ENCODE data around the gene KCNC3.

The KCNC3 gene

DNA sequence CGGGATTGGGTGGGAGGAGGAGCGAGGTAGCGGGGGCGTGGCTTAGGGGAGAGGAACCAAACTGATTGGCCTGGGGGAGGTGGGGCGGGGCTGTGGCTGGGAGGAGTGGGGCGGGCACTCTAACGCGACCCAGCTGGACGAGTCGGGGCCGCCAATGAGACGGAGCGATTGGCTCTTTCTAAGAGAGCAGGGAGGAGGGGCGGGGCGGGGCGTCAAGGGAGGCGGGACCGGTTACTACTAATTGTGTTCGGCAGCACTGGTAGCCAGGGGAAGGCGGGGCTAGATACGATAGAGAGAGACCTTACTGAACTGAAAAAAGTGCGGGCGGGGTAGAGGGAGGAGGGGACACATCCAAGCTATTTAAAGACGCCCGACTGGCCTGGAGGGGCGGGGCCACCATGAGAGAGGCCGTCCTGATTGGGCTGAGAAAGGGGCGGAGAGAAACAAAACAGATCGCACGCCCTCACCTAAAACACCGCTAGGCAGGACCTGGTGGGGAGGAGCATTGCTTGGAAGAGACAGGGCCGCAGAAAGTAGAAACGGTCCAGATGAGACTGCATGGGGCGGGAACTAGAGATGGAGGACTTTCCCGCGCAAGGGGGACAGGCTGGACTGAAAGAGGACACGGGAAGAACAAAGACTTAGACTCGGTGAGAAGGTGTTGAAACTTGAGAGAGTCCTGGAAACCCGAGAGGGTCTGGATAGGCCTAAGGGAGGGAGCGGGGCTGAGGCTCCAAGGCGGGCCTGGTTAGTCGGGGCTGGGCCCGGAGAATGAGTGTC, at the start of gene KCNC3:
KCNC3 (minus strand) TSS at position 232 of the 780 bp plus-strand sequence. CDS start 295 bp downstream, outside the sequence.
- no peak within 1 kb of the TSS for H3K4me3 ChIP-seq (ENCODE audit: low read depth, low read length)
- TF ChIP-seq, protein P1, sequence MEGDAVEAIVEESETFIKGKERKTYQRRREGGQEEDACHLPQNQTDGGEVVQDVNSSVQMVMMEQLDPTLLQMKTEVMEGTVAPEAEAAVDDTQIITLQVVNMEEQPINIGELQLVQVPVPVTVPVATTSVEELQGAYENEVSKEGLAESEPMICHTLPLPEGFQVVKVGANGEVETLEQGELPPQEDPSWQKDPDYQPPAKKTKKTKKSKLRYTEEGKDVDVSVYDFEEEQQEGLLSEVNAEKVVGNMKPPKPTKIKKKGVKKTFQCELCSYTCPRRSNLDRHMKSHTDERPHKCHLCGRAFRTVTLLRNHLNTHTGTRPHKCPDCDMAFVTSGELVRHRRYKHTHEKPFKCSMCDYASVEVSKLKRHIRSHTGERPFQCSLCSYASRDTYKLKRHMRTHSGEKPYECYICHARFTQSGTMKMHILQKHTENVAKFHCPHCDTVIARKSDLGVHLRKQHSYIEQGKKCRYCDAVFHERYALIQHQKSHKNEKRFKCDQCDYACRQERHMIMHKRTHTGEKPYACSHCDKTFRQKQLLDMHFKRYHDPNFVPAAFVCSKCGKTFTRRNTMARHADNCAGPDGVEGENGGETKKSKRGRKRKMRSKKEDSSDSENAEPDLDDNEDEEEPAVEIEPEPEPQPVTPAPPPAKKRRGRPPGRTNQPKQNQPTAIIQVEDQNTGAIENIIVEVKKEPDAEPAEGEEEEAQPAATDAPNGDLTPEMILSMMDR (IDR thresholded peaks at IDR 0.05; ENCODE audit: low read depth, low read length): no peak

DNA sequence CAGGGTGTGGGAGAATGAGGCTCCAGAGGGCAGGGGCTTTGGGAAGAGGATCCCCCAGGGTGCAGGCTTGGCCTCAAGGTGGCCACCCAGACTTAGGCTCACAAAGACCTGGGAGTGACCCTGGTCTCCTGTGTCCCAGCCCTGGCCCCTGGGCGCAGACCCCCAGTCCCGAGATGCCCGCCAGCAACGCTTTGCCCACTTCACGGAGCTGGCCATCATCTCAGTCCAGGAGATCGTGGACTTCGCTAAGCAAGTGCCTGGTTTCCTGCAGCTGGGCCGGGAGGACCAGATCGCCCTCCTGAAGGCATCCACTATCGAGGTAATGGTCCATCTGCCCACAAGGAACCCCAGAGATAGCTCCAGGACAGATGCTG, 49.7 kb upstream of the KCNC3 start:
- H3K4me3 ChIP-seq (ENCODE audit: low read depth, low read length): no peak overlapping the region
- TF ChIP-seq, protein P1 (IDR thresholded peaks at IDR 0.05; ENCODE audit: low read depth, low read length): no peak

- no peak overlapping the region for H3K4me3 ChIP-seq (ENCODE audit: low read depth, low read length)
Measured at GRCh38 chr19:50378169-50378862, 49.1 kb upstream of the KCNC3 start.

DNA sequence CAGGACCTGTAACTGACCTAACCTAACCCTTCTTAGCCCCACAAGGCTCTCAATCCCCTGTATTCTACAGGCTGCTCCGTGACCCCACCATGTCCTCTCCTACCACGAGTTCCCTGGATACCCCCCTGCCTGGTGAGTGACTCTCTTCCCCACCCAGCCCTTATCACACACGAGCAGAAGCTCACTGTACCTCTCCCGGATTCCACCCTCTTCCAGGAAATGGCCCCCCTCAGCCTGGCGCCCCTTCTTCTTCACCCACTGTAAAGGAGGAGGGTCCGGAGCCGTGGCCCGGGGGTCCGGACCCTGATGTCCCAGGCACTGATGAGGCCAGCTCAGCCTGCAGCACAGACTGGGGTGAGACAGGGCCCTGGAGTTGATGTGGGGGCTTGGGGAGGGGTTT, 48.3 kb upstream of the KCNC3 start:
- TF ChIP-seq, protein P1 (IDR thresholded peaks at IDR 0.05; ENCODE audit: low read depth, low read length): no peak
- H3K4me3 ChIP-seq (ENCODE audit: low read depth, low read length): no peak overlapping the region

More at GRCh38 chr19:50378169-50378862, 49.1 kb upstream of the KCNC3 start:
- TF ChIP-seq, protein P1 (IDR thresholded peaks at IDR 0.05; ENCODE audit: low read depth, low read length): no peak

GRCh38 chr19:50377051-50377461, 47.9 kb upstream of the KCNC3 start:
- TF ChIP-seq, protein P1 (IDR thresholded peaks at IDR 0.05; ENCODE audit: low read depth, low read length): no peak
- H3K4me3 ChIP-seq (ENCODE audit: low read depth, low read length): peak overlapping the region; percentile 37; the same call in 1 of the 2 replicates

- peak within 1 kb of the TSS; percentile 94 for H3K4me3 ChIP-seq (ENCODE audit: low read depth, low read length)
- TF ChIP-seq, protein P1 (IDR thresholded peaks at IDR 0.05; ENCODE audit: low read depth, low read length): no peak
Measured at GRCh38 chr19:50376166-50377050, 47.2 kb upstream of the KCNC3 start, which contains the start of gene NR1H2. Gene NR1H2, plus strand, starts transcription at chr19:50376457. Its CDS starts 1,149 bp downstream, at chr19:50377606.

Data from WI38 (cell line).